ENCODE measurements around the gene RDH8. TPM values are rescaled to one million over a fixed set of nuclear protein-coding genes. Genes with fewer than 3 reads are reported as not detected.

The RDH8 gene, protein sequence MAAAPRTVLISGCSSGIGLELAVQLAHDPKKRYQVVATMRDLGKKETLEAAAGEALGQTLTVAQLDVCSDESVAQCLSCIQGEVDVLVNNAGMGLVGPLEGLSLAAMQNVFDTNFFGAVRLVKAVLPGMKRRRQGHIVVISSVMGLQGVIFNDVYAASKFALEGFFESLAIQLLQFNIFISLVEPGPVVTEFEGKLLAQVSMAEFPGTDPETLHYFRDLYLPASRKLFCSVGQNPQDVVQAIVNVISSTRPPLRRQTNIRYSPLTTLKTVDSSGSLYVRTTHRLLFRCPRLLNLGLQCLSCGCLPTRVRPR
- total RNA-seq (2014; rRNA removed; shearing (Covaris generic)) = 0.53 and 2.4 TPM in 2 replicates
- 0.58 and 0.85 TPM in 2 replicates for polyA plus RNA-seq (2015; cell fraction: cytosol; rRNA removed)
- 0.35 and 0.66 TPM in 2 replicates for polyA plus RNA-seq (2015; cell fraction: nucleus; rRNA removed)

DNA sequence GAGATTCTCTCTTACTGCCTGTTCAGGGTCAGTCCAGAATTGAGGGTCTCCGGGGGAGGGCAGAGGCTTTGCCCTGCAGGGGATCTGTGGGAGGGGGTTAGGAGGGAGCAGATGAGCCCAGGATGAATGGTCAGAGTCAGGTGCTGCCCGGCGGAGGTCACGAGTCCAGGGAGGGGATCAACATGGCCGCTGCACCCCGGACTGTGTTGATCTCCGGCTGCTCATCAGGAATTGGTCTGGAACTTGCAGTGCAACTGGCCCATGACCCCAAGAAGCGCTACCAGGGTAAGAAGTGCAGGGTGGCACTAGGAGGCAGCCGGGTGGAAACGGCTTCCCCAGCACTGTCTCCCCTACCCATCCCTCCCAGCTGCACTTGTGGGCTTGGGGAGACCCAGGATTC lies at the start of gene RDH8:
RDH8 (plus strand) TSS at position 168 of the 400 bp plus-strand sequence; CDS start at position 183, 15 bp downstream.
- in situ Hi-C loops (cut with HindIII; ENCODE audit: low pct_unique_long_range_greater_than_20kb, low sequenced_read_pairs) = no loop called here

DNA sequence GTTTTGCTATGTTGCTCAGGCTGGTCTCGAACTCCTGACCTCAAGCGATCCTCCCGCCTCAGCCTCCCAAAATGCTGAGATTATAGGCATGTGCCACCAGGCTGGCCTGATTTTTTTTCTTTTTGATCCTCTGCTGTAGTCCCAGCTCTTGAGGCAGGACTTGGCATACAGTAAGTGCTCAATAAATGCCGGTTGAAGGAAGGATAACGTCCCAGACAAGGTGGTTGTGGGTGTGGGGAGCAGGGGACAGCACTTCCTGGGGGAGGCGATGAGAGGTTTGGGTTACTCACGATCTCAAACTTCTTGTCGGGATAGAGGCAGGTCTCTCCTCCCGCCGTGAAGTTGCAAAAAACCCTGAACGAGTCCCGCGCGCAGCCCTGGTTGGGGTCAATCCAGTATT lies 47.3 kb upstream of the RDH8 start:
- in situ Hi-C loops (cut with HindIII; ENCODE audit: low pct_unique_long_range_greater_than_20kb, low sequenced_read_pairs) = no loop called here
- DNase-seq (ENCODE audit: low read depth, low spot score) = no peak

More for the DNA sequence above, at the start of gene RDH8:
- DNase-seq (ENCODE audit: low read depth, low spot score) = no peak

DNA sequence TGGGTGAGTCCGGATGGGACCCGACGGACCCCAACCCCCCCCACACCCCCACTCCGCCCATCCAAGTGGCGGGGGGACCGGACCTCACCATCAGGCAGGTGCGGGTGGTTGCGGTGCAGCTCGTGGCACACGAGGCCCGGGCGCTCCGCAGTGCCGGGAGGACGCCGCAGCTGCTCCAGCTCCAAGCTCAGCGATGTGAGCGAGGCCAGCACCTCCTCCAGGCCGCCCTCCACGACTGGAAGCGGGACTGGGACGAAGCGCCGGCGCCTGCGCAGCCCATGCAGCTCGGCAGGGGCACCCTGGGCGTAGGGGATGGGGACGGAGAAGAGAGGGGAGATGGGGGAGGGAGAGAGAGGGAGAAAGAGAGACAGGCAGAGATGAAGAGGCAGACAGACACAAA lies 46.8 kb upstream of the RDH8 start:
- in situ Hi-C loops (cut with HindIII; ENCODE audit: low pct_unique_long_range_greater_than_20kb, low sequenced_read_pairs) = no loop called here
- no peak for DNase-seq (ENCODE audit: low read depth, low spot score)

DNA sequence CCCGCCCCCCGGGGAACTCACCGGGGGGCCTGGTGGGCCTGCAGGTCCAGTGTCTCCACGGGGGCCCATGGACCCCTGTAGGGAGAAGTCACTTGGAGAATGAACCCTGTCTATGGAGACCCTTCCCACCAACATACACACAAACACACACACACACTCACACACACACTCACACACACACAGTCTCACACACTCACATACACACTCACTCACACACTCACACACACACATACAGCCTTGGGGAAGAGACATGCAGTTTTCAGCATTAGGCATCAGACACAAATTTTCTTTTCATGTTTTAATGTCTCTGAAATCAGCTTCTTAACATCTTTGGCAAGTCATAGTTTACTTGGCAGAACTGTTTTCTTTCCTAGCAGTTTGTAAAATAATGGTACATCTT lies 46.0 kb upstream of the RDH8 start:
- in situ Hi-C loops (cut with HindIII; ENCODE audit: low pct_unique_long_range_greater_than_20kb, low sequenced_read_pairs) = no loop called here
- DNase-seq (ENCODE audit: low read depth, low spot score) = no peak

DNA sequence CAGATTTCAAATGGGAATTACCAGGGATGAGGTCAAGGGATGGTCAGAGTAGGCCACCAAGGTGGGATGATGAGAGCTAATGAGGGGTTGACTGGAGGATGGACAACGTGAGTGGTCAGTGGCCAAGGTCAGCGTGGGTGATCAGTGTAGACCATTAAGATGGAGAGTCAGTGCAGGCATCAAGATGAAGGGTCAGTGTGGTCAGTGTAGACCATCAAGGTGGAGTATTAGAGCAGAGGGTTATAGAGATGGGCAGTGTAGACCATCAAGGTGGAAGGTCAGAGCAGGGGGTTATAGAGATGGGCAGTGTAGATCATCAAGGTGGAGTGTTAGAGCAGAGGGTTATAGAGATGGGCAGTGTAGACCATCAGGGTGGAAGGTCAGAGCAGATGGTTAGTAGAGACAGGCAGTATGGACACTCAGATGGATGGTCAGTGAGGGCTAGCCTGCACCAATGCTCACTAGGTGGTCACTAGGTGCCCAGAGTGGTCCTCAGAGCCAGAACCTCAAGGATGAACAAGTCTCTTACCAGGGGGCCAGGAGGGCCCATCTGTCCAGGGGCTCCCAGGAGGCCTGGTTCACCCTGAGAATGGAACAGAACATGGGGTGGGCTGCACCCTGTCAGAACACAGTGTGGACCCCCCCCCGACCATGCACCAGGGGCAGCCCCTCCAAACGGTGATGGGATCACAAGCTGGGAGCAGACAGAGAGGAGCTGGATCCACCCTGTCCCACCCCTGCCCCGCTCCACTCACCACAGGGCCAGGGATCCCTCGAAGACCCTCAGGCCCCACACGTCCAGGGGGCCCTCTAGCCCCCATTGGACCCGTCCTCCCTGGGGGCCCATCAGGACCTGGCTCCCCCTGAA lies 44.2 kb upstream of the RDH8 start:
- in situ Hi-C loops (cut with HindIII; ENCODE audit: low pct_unique_long_range_greater_than_20kb, low sequenced_read_pairs) = no loop called here
- DNase-seq (ENCODE audit: low read depth, low spot score) = no peak

DNA sequence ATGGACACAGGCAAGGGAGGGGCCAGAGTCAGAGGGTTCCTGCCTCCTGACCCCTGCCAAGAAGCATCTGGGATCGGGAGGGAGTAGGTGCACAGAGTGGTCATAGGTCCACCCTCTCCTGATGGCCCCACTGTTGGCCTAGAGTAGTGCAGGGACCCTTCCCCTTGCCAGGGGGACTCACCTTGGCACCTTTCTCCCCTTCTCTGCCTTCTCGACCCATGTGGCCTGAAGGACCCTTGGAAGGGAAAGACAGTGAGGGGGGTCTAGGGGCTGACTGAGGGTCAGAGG lies 43.7 kb upstream of the RDH8 start:
- in situ Hi-C loops (cut with HindIII; ENCODE audit: low pct_unique_long_range_greater_than_20kb, low sequenced_read_pairs) = no loop called here

DNA sequence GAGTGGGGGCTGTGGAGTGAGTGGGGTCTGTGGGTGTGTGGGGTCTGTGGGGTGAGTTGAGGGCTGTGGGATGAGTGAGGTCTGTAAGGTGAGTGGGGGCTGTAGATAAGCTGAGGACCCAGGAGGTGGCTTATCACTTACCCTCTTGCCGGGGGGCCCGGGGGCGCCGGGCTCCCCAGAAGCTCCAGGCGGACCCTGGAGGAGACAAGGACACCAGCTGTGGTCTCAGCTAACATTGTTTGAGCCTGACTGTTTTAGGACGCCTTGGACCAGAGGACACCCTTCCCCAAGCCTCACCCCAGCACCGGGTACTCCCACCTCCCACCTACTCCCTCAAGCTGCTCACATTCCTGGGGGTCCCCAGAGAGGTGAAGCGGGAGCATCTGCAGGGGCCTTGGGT lies 42.8 kb upstream of the RDH8 start:
- no peak for DNase-seq (ENCODE audit: low read depth, low spot score)
- in situ Hi-C loops (cut with HindIII; ENCODE audit: low pct_unique_long_range_greater_than_20kb, low sequenced_read_pairs) = no loop called here

More for the DNA sequence above, 43.7 kb upstream of the RDH8 start:
- DNase-seq (ENCODE audit: low read depth, low spot score) = no peak

DNA sequence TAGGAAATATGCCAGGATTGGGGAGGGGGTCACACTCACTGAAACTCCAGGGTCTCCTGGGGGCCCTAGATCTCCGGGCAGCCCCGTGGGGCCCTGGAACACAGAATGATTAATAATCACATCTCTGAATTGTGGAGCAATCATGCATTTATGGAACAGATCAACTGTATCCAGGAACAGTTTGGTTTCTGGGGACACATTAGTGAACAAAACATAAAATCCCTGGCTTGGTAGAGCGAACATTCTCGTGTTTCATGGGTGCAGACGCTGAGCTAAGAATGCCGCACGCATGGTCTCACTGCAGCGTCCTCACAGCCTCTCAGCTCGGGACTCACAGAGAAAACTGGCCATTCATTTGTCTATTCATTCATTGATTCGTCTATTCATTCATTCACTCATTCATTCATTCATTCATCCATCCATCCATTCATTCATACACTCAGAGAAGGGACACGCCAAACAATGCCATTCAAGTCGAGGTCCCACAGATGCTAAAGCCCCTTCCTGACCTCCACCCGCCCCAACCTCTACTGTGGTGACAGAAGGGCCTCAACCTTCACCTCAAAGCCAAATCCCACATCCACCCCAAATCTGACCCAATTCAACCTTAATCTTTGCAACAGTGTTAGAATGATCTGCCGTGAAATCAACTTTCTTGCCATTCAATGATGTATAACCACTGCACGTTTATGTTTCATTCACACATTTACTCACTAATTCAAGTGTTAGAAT lies 42.0 kb upstream of the RDH8 start:
- in situ Hi-C loops (cut with HindIII; ENCODE audit: low pct_unique_long_range_greater_than_20kb, low sequenced_read_pairs) = no loop called here
- DNase-seq (ENCODE audit: low read depth, low spot score) = no peak

DNA sequence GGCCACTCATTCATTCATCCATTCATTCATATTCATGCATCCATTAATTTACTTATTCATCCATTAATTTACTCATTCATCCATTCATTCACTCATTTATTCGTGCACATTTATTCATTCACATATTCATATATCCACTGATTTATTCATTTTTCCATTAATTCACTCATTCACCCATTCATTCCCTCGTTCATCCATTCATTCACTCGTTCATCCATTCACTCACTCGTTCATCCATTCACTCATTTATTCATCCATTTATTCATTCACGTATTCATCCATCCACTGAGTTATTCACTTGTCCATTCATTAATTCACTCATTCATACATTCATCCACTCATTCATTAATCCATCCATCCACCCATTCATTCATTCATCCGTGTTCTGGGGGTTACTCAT lies 41.2 kb upstream of the RDH8 start:
- DNase-seq (ENCODE audit: low read depth, low spot score) = no peak
- in situ Hi-C loops (cut with HindIII; ENCODE audit: low pct_unique_long_range_greater_than_20kb, low sequenced_read_pairs) = no loop called here

DNA sequence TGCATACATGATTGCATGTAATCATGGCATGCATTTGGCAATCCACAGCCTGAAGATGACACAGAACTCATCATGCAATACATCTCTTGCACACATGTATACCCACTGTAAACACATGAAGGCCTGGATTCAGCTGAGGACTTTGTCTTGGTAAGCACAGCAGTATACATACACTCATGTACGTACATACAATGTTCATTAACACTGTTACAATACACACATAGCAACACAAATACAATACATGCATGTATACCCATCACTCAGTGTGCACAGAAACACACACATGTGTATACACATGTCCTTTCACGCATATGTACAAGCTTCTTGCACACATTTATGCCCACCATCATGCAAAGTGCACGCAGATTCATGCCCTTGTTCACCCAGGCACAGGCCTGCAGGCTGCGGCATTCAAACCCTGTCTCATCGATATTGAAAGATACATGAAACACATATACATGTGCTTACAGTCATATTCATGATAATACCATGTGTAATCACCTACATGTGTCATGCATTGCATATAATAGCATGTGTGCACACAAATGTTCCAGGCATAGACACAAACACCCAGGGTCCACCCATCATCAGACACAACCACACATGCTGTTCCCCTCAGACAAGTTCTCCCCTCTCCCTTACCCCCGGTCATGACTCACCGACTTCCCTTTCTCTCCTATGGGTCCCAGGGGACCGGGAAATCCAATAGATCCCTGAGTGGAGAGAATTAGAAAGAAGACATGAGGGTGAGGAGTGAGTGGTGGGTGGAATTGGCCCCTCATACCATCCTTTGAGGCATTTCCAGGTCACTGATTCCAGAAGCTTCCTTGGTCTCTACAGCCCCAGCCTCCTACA lies 31.6 kb upstream of the RDH8 start:
- DNase-seq (ENCODE audit: low read depth, low spot score) = no peak
- in situ Hi-C loops (cut with HindIII; ENCODE audit: low pct_unique_long_range_greater_than_20kb, low sequenced_read_pairs) = no loop called here

DNA sequence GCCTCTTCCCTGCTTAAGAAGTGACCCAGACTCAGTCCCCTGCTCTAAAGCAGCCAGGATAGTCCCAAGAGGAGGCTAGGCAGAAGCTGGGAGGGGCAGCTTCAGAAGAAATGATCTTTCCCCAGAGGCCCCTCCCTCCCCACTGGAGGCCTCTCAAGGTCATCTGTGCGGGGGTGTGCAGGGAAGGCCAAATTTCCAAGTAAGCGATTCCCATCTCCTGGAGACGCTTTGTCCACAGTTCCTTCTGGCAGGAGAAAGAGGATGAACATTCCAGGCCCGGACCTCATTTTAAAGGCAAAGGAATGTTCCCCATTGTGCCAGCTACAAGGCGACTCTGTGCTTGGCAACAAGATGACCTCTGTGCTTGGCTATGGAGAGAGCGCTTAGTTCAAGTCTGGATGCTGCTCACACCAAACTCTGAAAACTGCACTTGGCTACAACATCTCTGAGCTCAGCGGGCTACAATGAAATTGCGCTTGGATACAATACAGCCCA lies 26.4 kb upstream of the RDH8 start:
- DNase-seq (ENCODE audit: low read depth, low spot score) = no peak
- in situ Hi-C loops (cut with HindIII; ENCODE audit: low pct_unique_long_range_greater_than_20kb, low sequenced_read_pairs) = no loop called here

DNA sequence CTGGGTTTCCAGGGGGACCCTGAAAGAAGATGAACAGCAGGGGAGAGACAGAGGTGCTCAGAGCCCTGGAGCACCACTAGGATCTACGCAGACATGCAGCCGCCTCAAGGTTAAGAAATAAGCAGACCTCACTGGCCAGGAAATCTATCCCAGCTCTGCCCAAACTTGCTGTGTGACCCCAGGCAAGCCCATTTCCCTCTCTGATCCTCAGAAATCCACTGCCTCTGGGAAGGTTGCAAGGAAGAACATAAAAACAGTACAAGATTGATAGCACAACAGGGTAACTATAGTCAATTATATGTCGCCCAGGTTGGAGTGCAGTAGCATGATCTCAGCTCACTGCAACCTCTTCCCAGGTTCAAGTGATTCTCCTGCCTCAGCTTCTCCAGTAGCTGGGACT lies 23.8 kb upstream of the RDH8 start:
- in situ Hi-C loops (cut with HindIII; ENCODE audit: low pct_unique_long_range_greater_than_20kb, low sequenced_read_pairs) = no loop called here
- no peak for DNase-seq (ENCODE audit: low read depth, low spot score)

DNA sequence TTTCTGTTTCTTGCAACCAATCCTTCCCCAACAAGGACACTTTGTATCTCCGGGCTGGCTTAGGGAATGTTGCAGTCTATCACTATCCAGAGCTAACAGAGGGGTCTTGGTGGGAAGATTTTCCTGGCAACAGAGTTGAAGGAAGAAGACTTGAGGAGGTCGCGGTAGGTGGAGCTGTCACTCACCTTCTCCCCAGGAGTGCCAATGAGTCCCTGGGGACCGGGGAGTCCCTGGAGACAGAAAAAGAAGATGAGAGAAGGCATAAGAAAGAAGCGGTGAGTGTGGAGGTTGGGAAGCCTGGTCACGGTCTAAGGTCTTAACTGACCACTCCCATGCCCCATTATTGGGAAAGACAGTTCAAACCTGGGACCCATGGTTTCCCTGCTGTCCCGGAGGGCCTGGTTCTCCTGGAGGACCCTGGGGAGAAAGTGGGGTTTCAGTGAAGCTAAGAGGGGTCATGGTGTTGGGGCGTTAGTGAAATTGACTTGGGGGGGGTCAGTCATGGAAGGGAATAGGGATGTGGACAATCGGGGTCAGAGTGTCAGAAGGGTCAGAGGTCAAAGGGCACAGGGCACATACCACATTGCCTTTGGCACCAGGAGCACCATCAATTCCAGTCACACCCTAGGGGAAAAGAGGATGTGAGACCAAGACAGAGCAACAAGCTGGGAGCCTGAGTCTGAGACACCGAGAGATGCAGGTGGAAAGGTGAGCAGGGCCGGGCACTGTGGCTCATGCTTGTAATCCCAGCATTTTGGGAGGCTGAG lies 21.7 kb upstream of the RDH8 start:
- in situ Hi-C loops (cut with HindIII; ENCODE audit: low pct_unique_long_range_greater_than_20kb, low sequenced_read_pairs) = no loop called here
- no peak for DNase-seq (ENCODE audit: low read depth, low spot score)

DNA sequence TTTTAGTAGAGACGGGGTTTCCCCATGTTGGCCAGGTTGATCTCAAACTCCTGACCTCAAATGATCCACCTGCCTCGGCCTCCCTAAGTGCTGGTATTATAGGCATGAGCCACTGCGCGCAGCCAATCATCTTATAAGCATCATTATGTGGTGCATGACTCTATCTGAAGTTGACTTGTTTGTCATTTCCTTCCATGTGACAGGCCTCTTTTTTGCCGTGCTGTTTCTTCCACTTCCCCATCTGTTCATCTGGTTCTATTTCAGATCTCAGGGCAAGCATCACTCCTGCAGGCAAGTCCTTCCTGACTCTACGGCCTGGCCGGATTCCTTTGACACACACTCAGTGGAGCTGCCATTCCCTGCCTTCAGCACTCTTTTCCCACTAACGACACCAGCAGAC lies 18.2 kb upstream of the RDH8 start:
- DNase-seq (ENCODE audit: low read depth, low spot score) = no peak
- in situ Hi-C loops (cut with HindIII; ENCODE audit: low pct_unique_long_range_greater_than_20kb, low sequenced_read_pairs) = no loop called here

DNA sequence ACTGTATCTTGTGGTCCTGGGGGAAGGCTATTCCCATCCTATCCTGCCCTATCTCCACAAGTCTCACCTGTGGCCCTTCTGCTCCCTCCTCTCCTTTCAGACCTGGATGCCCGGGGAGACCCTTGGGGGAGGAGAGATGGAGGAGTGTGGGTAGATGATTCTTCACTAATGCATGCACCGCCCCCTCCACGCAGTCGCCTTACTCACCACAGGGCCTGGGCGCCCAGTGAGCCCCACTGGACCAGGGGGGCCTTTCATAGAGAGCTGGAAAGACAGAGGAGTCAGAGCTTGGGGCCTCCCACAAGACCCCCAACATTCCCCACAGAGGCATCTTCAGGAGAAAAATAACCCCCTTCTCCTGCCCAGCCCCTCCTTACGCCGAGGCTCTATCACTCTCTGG lies 17.3 kb upstream of the RDH8 start:
- DNase-seq (ENCODE audit: low read depth, low spot score) = no peak
- in situ Hi-C loops (cut with HindIII; ENCODE audit: low pct_unique_long_range_greater_than_20kb, low sequenced_read_pairs) = no loop called here

DNA sequence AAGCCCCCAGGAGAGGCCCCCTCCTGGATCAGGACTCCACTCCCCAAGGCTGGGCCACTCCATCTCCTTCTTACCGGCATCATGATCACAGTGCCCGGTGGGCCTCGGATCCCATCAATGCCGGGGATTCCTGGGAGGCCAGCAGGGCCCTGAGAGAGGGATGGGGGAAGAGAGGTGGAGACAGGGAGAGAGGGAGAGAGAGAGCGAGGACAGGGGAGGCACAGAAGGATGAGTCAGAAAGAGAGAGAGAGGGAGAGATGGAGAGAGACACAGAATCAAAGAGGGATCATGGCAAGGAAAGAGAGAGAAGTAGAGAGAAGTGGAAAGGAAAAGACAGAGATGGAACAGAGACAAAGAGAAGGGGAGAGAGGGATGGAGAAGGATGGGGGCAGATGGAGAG lies 16.7 kb upstream of the RDH8 start:
- DNase-seq (ENCODE audit: low read depth, low spot score) = no peak
- in situ Hi-C loops (cut with HindIII; ENCODE audit: low pct_unique_long_range_greater_than_20kb, low sequenced_read_pairs) = no loop called here

Measured in SK-MEL-5 (cell line).